ENCODE measurements around the gene TSPY9.
"Not testable (repeated sequence)": the region's sequence is repeated elsewhere in the genome, so short reads cannot be mapped to it uniquely, and the experiment has no call there.

Gene TSPY9

GRCh38 chrY:9486967-9487366 is at the start of gene TSPY9:
Gene TSPY9 (plus strand): TSS chrY:9487267. CDS start chrY:9487313, 46 bp downstream.
- DNase-seq (ENCODE audit: low read depth): not testable (repeated sequence)

- not testable (repeated sequence) for DNase-seq (ENCODE audit: low read depth)
These were observed 20.4 kb upstream of the TSPY9 start, which contains the start of gene TSPY1 for GRCh38 chrY:9466655-9467054. Gene TSPY1 (plus strand): TSS chrY:9466955. CDS start chrY:9467001, 46 bp downstream.

- not testable (repeated sequence) for DNase-seq (ENCODE audit: low read depth)
These were observed 17.3 kb downstream of the TSPY9 start for GRCh38 chrY:9504396-9504795.

GRCh38 chrY:9516287-9516686 is 29.2 kb downstream of the TSPY9 start:
- not testable (repeated sequence) for DNase-seq (ENCODE audit: low read depth)

- not testable (repeated sequence) for DNase-seq (ENCODE audit: low read depth)
These were observed 40.5 kb downstream of the TSPY9 start, which contains the start of gene TSPY10 for GRCh38 chrY:9527580-9527979. Gene TSPY10 (plus strand): TSS chrY:9527880. CDS start chrY:9527926, 46 bp downstream.

All from iris pigment epithelial cell (primary cell).